Keratinocyte (primary cell): ENCODE results near the gene SLC35E2B.

Experiments used
- CTCF ChIP-seq, 3 experiments: IDR thresholded peaks in 1 of 3; conservative IDR thresholded peaks in 1 of 3; optimal IDR thresholded peaks in 1 of 3; 2 replicates in 2 of 3; 3 replicates in 1 of 3; pipeline versions ENCODE3 to v1.5.1; 2011; ENCODE audit warnings: low read length in 3 of 3, mild to moderate bottlenecking in 3 of 3, moderate library complexity in 2 of 3, control low read depth in 1 of 3, inconsistent platforms in 1 of 3; ENCODE audit not compliant: insufficient read depth in 2 of 3; ENCODE audit errors: extremely low read depth in 1 of 3
- EZH2 ChIP-seq: IDR thresholded peaks from one replicate; pipeline ENCODE4 v1.6.1; 2012; ENCODE audit warnings: inconsistent platforms, mild to moderate bottlenecking, low read length, moderate library complexity

DNA sequence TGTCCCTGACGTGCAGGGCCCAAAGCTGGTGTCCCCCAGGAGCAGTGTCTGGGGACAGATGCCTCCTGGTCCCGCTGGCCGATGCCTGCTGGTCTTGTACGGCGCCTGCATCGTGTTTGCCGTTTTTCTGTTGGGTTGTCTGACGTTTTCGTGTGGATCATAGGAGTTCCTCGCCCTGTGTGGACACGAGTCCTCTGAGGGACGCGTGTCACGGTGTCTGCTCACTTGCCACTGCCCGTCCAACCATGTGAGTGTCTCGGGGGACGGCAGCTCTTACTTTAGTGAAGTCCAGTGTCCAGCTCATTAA, 69.9 kb downstream of the SLC35E2B start:
- no peak for TF ChIP-seq CTCF (optimal IDR thresholded peaks at IDR 0.05 in 1 of 3, IDR thresholded peaks at IDR 0.05 in 1 of 3, conservative IDR thresholded peaks at IDR 0.05 in 1 of 3; ENCODE audit: extremely low read depth in 1 of 3, insufficient read depth in 2 of 3, low read length in 3 of 3)
- TF ChIP-seq EZH2 = no peak
